DND-41 (cell line): ENCODE results near the gene CARD9.

Experiments
- ATAC-seq: fragments of 200-7000 bp; cut with Tn5 transposase; 3 replicates; pipeline ENCODE4 v1.9.1; 2021; ENCODE audit warnings: low read depth; ENCODE audit not compliant: insufficient read depth
- DNase-seq: peaks from one replicate; pipeline ENCODE4 v3.0.0-alpha.2; 2020
- H2AFZ ChIP-seq: 2 replicates; pipeline ENCODE4 v1.6.0; 2012; ENCODE audit warnings: low read depth, low read length
- H3K27ac ChIP-seq: 2 replicates; pipeline ENCODE4 v1.5.1; 2012; ENCODE audit warnings: low read length, inconsistent platforms
- H3K27me3 ChIP-seq: fragments of 200-600 bp; sonication (generic); 2 replicates; pipeline ENCODE4 v1.6.0; 2012; ENCODE audit warnings: low read length, mild to moderate bottlenecking, inconsistent platforms; ENCODE audit not compliant: insufficient read depth, poor library complexity
- H3K36me3 ChIP-seq: 2 replicates; pipeline ENCODE4 v1.5.1; 2012; ENCODE audit warnings: low read length, inconsistent platforms; ENCODE audit not compliant: insufficient read depth
- H3K4me1 ChIP-seq: 2 replicates; pipeline ENCODE4 v1.5.1; 2012; ENCODE audit warnings: mild to moderate bottlenecking, low read length; ENCODE audit not compliant: insufficient read depth
- H3K4me2 ChIP-seq: 2 replicates; pipeline ENCODE4 v1.6.0; 2012; ENCODE audit warnings: mild to moderate bottlenecking, moderate library complexity, low read length, inconsistent platforms; ENCODE audit not compliant: insufficient read depth
- H3K4me3 ChIP-seq, 2 experiments: fragments of 200-600 bp in 1 of 2; shearing (Covaris generic) in 1 of 2; 2 replicates each; pipeline ENCODE4 v1.5.1; 2012 to 2016; ENCODE audit warnings: inconsistent platforms in 2 of 2, low read length in 2 of 2, mild to moderate bottlenecking in 2 of 2, low read depth in 1 of 2, moderate library complexity in 1 of 2
- H3K79me2 ChIP-seq: 2 replicates; pipeline ENCODE4 v1.6.0; 2012; ENCODE audit warnings: low read length, inconsistent platforms; ENCODE audit not compliant: insufficient read depth
- H3K9ac ChIP-seq: 2 replicates; pipeline ENCODE4 v1.6.0; 2012; ENCODE audit warnings: low read depth, mild to moderate bottlenecking, inconsistent platforms, low read length, moderate library complexity
- H3K9me3 ChIP-seq: 2 replicates; pipeline ENCODE4 v1.5.1; 2012; ENCODE audit warnings: low read length, moderate library complexity, mild to moderate bottlenecking, inconsistent platforms; ENCODE audit not compliant: insufficient read depth, severe bottlenecking
- H4K20me1 ChIP-seq: 2 replicates; pipeline ENCODE4 v1.6.0; 2012; ENCODE audit warnings: low read length; ENCODE audit not compliant: insufficient read depth
- EZH2 ChIP-seq: IDR thresholded peaks from 3 replicates; pipeline ENCODE4 v1.6.1; 2012; ENCODE audit warnings: borderline replicate concordance, low read depth, mild to moderate bottlenecking, moderate library complexity, low read length, inconsistent platforms; ENCODE audit not compliant: severe bottlenecking
- TF ChIP-seq, protein P1 (sequence below): IDR thresholded peaks from 2 replicates; pipeline ENCODE4 v1.5.1; 2012; ENCODE audit warnings: borderline replicate concordance, low read length, moderate library complexity, mild to moderate bottlenecking; ENCODE audit not compliant: poor library complexity, severe bottlenecking; ENCODE audit errors: extremely low read depth

CARD9 gene

DNA sequence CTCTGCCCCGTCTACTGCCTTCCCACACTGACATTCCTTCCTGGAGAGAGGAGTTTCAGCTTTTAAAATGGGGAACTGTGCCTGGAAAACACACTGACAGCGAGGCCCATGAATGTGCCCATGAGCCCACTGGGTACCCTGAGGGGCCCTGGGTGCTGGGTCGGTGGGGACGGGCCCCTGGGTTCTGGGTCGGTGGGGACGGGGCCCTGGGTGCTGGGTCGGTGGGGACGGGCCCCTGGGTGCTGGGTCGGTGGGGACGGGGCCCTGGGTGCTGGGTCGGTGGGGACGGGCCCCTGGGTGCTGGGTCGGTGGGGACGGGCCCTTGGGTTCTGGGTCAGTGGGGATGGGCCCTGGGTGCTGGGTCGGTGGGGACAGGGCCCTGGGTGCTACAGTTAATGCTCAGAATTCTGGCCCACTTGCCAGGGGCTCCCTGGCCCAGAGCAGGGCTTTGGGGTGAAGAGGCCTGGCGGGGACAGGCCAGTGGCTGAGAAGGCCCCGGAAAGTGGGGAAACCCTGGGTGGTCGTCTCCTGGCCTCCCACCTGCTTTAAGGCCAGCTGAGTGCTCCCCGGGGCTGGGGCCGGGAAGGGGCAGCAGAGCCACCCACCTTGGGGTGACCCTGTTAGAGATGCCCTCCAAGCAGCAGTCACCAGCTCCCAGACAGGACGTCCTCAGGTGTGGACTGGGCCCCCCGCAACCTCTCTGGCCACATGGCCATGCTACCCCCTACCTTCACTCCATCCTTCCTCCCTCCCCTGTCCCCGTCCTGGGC lies 43.6 kb downstream of the CARD9 start:
- Histone ChIP-seq H3K9ac (no peak overlapping the region), H3K9me3 (no peaks in the 10 kb centered on the region), H3K27ac (no peak overlapping the region), H3K27me3 (peaks cover 5% of the 10 kb centered on the region), H2AFZ (no peak overlapping the region), H3K4me2 (no peak overlapping the region), H3K79me2 (no peaks in the 10 kb centered on the region), H3K36me3 (no peaks in the 10 kb centered on the region), H3K4me3 (no peak overlapping the region), H4K20me1 (peaks cover 19% of the 10 kb centered on the region; the same call in 1 of the 2 replicates), H3K4me1 (peaks cover 21% of the 10 kb centered on the region)
- no peak for TF ChIP-seq EZH2
- TF ChIP-seq, protein P1, sequence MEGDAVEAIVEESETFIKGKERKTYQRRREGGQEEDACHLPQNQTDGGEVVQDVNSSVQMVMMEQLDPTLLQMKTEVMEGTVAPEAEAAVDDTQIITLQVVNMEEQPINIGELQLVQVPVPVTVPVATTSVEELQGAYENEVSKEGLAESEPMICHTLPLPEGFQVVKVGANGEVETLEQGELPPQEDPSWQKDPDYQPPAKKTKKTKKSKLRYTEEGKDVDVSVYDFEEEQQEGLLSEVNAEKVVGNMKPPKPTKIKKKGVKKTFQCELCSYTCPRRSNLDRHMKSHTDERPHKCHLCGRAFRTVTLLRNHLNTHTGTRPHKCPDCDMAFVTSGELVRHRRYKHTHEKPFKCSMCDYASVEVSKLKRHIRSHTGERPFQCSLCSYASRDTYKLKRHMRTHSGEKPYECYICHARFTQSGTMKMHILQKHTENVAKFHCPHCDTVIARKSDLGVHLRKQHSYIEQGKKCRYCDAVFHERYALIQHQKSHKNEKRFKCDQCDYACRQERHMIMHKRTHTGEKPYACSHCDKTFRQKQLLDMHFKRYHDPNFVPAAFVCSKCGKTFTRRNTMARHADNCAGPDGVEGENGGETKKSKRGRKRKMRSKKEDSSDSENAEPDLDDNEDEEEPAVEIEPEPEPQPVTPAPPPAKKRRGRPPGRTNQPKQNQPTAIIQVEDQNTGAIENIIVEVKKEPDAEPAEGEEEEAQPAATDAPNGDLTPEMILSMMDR: no peak
- DNase-seq (no peak), ATAC-seq (no peak)

GRCh38 chr9:136329211-136329627 lies 44.2 kb downstream of the CARD9 start:
- no peaks in the 10 kb centered on the region for H3K36me3 ChIP-seq
- no peak overlapping the region for H3K27ac ChIP-seq
- peaks cover 21% of the 10 kb centered on the region for H3K4me1 ChIP-seq
- H3K9ac ChIP-seq: peak overlapping the region; percentile 62; the same call in 1 of the 2 replicates
- peaks cover 19% of the 10 kb centered on the region; the same call in 1 of the 2 replicates for H4K20me1 ChIP-seq
- no peak overlapping the region; a peak in 1 of 4 replicates for H3K4me3 ChIP-seq
- no peak for TF ChIP-seq EZH2
- TF ChIP-seq, protein P1: no peak
- H3K79me2 ChIP-seq: no peaks in the 10 kb centered on the region
- H3K4me2 ChIP-seq: peak overlapping the region; percentile 77
- ATAC-seq: no peak
- DNase-seq: no peak
- H3K27me3 ChIP-seq: peaks cover 9% of the 10 kb centered on the region
- no peaks in the 10 kb centered on the region for H3K9me3 ChIP-seq
- no peak overlapping the region for H2AFZ ChIP-seq

GRCh38 chr9:136328622-136329041 lies 44.8 kb downstream of the CARD9 start:
- peak overlapping the region; percentile 77 for H3K4me2 ChIP-seq
- H3K9ac ChIP-seq: peak overlapping the region; percentile 62

More at GRCh38 chr9:136328622-136329041, 44.8 kb downstream of the CARD9 start:
- Histone ChIP-seq H3K4me1 (peaks cover 21% of the 10 kb centered on the region), H3K36me3 (no peaks in the 10 kb centered on the region), H3K79me2 (no peaks in the 10 kb centered on the region), H3K4me3 (peak overlapping the region in 1 of 2 experiments; percentile 60; a peak in 2 of 4 replicates), H3K27me3 (peaks cover 14% of the 10 kb centered on the region), H3K9me3 (no peaks in the 10 kb centered on the region), H4K20me1 (peaks cover 19% of the 10 kb centered on the region; the same call in 1 of the 2 replicates), H2AFZ (no peak overlapping the region), H3K27ac (no peak overlapping the region; the same call in 1 of the 2 replicates)
- DNase-seq (no peak), ATAC-seq (no peak)
- no peak for TF ChIP-seq EZH2
- TF ChIP-seq, protein P1: no peak
